H9 (cell line): ENCODE data around the gene PDS5B. TPM values are rescaled to one million over a fixed set of nuclear protein-coding genes. Genes with fewer than 3 reads are reported as not detected.
A peak's percentile ranks its signal among the peaks of the same experiment; 100 is the strongest.

Experiments
- DNase-seq: peaks from one replicate; pipeline ENCODE4 v3.0.0-alpha.2; 2017
- H2AFZ ChIP-seq: one replicate; pipeline ENCODE4 v1.6.1; 2013; ENCODE audit warnings: mild to moderate bottlenecking, low read length, control low read depth, moderate library complexity
- H2AK5ac ChIP-seq: 2 replicates; pipeline ENCODE4 v1.6.1; 2013; ENCODE audit warnings: low read length, control low read depth, mixed read lengths; ENCODE audit not compliant: insufficient read length
- H2BK120ac ChIP-seq: one replicate; pipeline ENCODE4 v1.6.1; 2013; ENCODE audit warnings: low read depth, mild to moderate bottlenecking, low read length, control low read depth, inconsistent platforms; ENCODE audit not compliant: poor library complexity, severe bottlenecking
- H2BK12ac ChIP-seq: 2 replicates; pipeline ENCODE4 v1.6.1; 2013; ENCODE audit warnings: low read length, control low read depth, mixed read lengths, low read depth; ENCODE audit not compliant: insufficient read length
- H2BK15ac ChIP-seq: 2 replicates; pipeline ENCODE4 v1.6.1; 2013; ENCODE audit warnings: low read depth, low read length, control low read depth
- H2BK20ac ChIP-seq: one replicate; pipeline ENCODE4 v1.6.1; 2013; ENCODE audit warnings: low read depth, mild to moderate bottlenecking, low read length, control low read depth, inconsistent platforms; ENCODE audit not compliant: poor library complexity, severe bottlenecking
- H2BK5ac ChIP-seq: 2 replicates; pipeline ENCODE4 v1.6.1; 2013; ENCODE audit warnings: low read length, control low read depth, mixed read lengths; ENCODE audit not compliant: insufficient read length
- H3K14ac ChIP-seq: 2 replicates; pipeline ENCODE4 v1.6.1; 2013; ENCODE audit warnings: low read length, control low read depth; ENCODE audit not compliant: insufficient read depth
- H3K18ac ChIP-seq: 2 replicates; pipeline ENCODE4 v1.6.1; 2013; ENCODE audit warnings: low read depth, mild to moderate bottlenecking, mixed read lengths, low read length, control low read depth; ENCODE audit not compliant: insufficient read length
- H3K23ac ChIP-seq: 2 replicates; pipeline ENCODE4 v1.6.1; 2013; ENCODE audit warnings: low read length, control low read depth, mixed read lengths, low read depth; ENCODE audit not compliant: insufficient read length
- H3K23me2 ChIP-seq: 2 replicates; pipeline ENCODE4 v1.6.1; 2013; ENCODE audit warnings: low read depth, mild to moderate bottlenecking, mixed read lengths, low read length, control low read depth; ENCODE audit not compliant: insufficient read length, poor library complexity, severe bottlenecking
- H3K27ac ChIP-seq: 2 replicates; pipeline ENCODE4 v1.5.1; 2013; ENCODE audit warnings: low read length, control low read depth, mixed read lengths, low read depth; ENCODE audit not compliant: insufficient read length
- H3K27me3 ChIP-seq: 2 replicates; pipeline ENCODE4 v1.6.1; 2013; ENCODE audit warnings: low read length, control low read depth, inconsistent platforms; ENCODE audit not compliant: insufficient read depth
- H3K4ac ChIP-seq: 2 replicates; pipeline ENCODE4 v1.6.1; 2013; ENCODE audit warnings: low read depth, mild to moderate bottlenecking, control low read depth, inconsistent platforms, low read length, moderate library complexity
- H3K4me1 ChIP-seq: 2 replicates; pipeline ENCODE4 v1.6.1; 2013; ENCODE audit warnings: low read length, control low read depth, inconsistent platforms; ENCODE audit not compliant: insufficient read depth
- H3K4me2 ChIP-seq: 2 replicates; pipeline ENCODE4 v1.6.1; 2013; ENCODE audit warnings: low read length, control low read depth, mixed read lengths; ENCODE audit not compliant: insufficient read length, insufficient read depth
- H3K56ac ChIP-seq: 2 replicates; pipeline ENCODE4 v1.6.1; 2013; ENCODE audit warnings: low read depth, mild to moderate bottlenecking, mixed read lengths, low read length, control low read depth; ENCODE audit not compliant: insufficient read length
- H3K79me1 ChIP-seq: 2 replicates; pipeline ENCODE4 v1.6.1; 2013; ENCODE audit warnings: low read depth, mild to moderate bottlenecking, moderate library complexity, low read length, control low read depth, inconsistent platforms; ENCODE audit not compliant: insufficient read depth, poor library complexity, severe bottlenecking
- H3K79me2 ChIP-seq: 2 replicates; pipeline ENCODE4 v1.6.1; 2013; ENCODE audit warnings: low read length, control low read depth, inconsistent platforms; ENCODE audit not compliant: insufficient read depth
- H3K9ac ChIP-seq: 2 replicates; pipeline ENCODE4 v1.6.1; 2013; ENCODE audit warnings: low read length, control low read depth, mixed read lengths; ENCODE audit not compliant: insufficient read length; ENCODE audit errors: extremely low read depth
- H3K9me3 ChIP-seq: one replicate; pipeline ENCODE4 v1.6.1; 2013; ENCODE audit warnings: low read depth, low read length, inconsistent platforms; ENCODE audit not compliant: control insufficient read depth
- H3T11ph ChIP-seq: one replicate; pipeline ENCODE4 v1.6.1; 2013; ENCODE audit warnings: mild to moderate bottlenecking, low read length, control low read depth, inconsistent platforms
- H4K20me1 ChIP-seq: one replicate; pipeline ENCODE4 v1.6.1; 2013; ENCODE audit not compliant: control insufficient read depth, insufficient read length, insufficient read depth
- H4K5ac ChIP-seq: 2 replicates; pipeline ENCODE4 v1.6.1; 2013; ENCODE audit warnings: low read depth, mild to moderate bottlenecking, mixed read lengths, low read length, control low read depth; ENCODE audit not compliant: insufficient read length
- H4K8ac ChIP-seq: replicated peaks from 2 replicates; pipeline ENCODE4 v1.6.1; 2013; ENCODE audit warnings: low read length, control low read depth, mixed read lengths, low read depth; ENCODE audit not compliant: insufficient read length
- H4K91ac ChIP-seq: 2 replicates; pipeline ENCODE4 v1.6.1; 2013; ENCODE audit warnings: low read depth, mild to moderate bottlenecking, moderate library complexity, mixed read lengths, low read length, control low read depth; ENCODE audit not compliant: insufficient read length
- H3K27ac Mint-ChIP-seq, 3 experiments: 2 replicates in 2 of 3; 3 replicates in 1 of 3; pipeline ENCODE4 v1.8.0; 2020 to 2021; ENCODE audit warnings: mixed read lengths in 3 of 3, mild to moderate bottlenecking in 1 of 3, moderate library complexity in 1 of 3
- H3K27me3 Mint-ChIP-seq: 2 replicates; pipeline ENCODE4 v1.8.0; 2021; ENCODE audit warnings: low read depth, mild to moderate bottlenecking, moderate library complexity, mixed read lengths
- H3K36me3 Mint-ChIP-seq, 3 experiments: 2 replicates in 2 of 3; 3 replicates in 1 of 3; pipeline ENCODE4 v1.8.0; 2020 to 2021; ENCODE audit warnings: low read depth in 3 of 3, mixed read lengths in 3 of 3; ENCODE audit not compliant: insufficient read depth in 1 of 3
- H3K4me1 Mint-ChIP-seq, 2 experiments: 2 replicates each; pipeline ENCODE4 v1.8.0; 2020; ENCODE audit warnings: mixed read lengths in 2 of 2
- H3K4me3 Mint-ChIP-seq, 2 experiments: 2 replicates in 1 of 2; 3 replicates in 1 of 2; pipeline ENCODE4 v1.8.0; 2020 to 2021; ENCODE audit warnings: mild to moderate bottlenecking in 2 of 2, mixed read lengths in 2 of 2, moderate library complexity in 1 of 2
- H3K9me3 Mint-ChIP-seq, 2 experiments: 2 replicates in 1 of 2; 3 replicates in 1 of 2; pipeline ENCODE4 v1.8.0; 2020; ENCODE audit warnings: mild to moderate bottlenecking in 2 of 2, mixed read lengths in 2 of 2, moderate library complexity in 1 of 2
- CTCF ChIP-seq: fragments of 200-600 bp; sonication (generic); conservative IDR thresholded peaks from 3 replicates; pipeline ENCODE4 v1.8.0; 2021; ENCODE audit warnings: antibody characterized with exemption, mild to moderate bottlenecking
- WGBS: extraction: QIAGEN DNeasy Blood & Tissue Kit; methylation state at CpG from one replicate; pipeline ENCODE4 v1.1.7; 2013; ENCODE audit warnings: missing lambda C conversion rate, low lambda C conversion rate, mixed read lengths; ENCODE audit not compliant: insufficient read length; ENCODE audit errors: extremely low coverage; 5-methylcytosine and 5-hydroxymethylcytosine counted together
- total RNA-seq: library from RNA; stranded (reverse); gene quantifications from 2 replicates; pipeline ENCODE4 v1.2.1, GENCODE V29; 2021

The PDS5B gene
- total RNA-seq, 1 experiment from 2014 or later = 50.0 TPM

DNA sequence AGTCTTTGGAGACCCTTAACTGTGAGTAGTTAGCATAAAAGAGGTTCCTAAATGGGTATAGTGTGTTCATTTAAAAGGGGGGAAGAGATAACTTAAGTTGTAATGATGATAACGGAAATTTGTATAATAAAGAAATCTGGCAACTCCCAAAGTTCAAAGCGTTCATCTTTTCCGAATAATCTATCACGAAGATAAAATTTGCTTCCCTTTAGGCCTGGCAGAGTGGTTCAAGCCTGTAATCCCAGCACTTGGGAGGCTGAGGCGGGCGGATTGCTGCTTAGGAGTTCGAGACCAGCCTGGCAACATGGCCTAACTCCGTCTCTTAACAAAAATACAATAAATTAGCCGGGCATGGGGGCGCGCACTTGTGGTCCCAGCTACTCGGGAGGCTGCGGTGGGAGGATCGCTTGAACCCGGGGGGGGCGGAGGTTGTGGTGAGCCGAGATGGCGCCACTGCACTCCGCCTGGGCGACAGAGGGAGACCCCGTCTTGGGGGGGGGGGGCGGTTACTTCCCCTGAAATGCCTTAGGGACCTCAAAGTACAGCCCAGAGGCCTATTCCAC, 48.6 kb upstream of the PDS5B start:
- Histone ChIP-seq H3K4ac (no peak overlapping the region), H3K23ac (no peak overlapping the region), H3K14ac (peak overlapping the region; percentile 42), H2BK120ac (no peak overlapping the region), H2BK20ac (no peak overlapping the region), H2AFZ (no peak overlapping the region), H3K9ac (peak overlapping the region; percentile 87), H4K91ac (no peak overlapping the region), H3K4me1 (no peaks in the 10 kb centered on the region), H3K9me3 (no peaks in the 10 kb centered on the region), H3K18ac (peak overlapping the region; percentile 64), H4K5ac (peak overlapping the region; percentile 9), H3K27me3 (no peaks in the 10 kb centered on the region), H2AK5ac (no peak overlapping the region), H3K56ac (no peak overlapping the region), H3K79me1 (no peaks in the 10 kb centered on the region), H3K79me2 (peaks cover 2% of the 10 kb centered on the region; the same call in 1 of the 2 replicates), H2BK12ac (no peak overlapping the region), H3T11ph (no peak overlapping the region), H3K23me2 (peaks cover 9% of the 10 kb centered on the region), H3K27ac (peak overlapping the region; percentile 84), H3K4me2 (peak overlapping the region; percentile 79), H4K8ac (no peak overlapping the region), H2BK5ac (no peak overlapping the region), H4K20me1 (no peaks in the 10 kb centered on the region), H2BK15ac (no peak overlapping the region)
- no peaks in the 10 kb centered on the region for H3K27me3 Mint-ChIP-seq
- TF ChIP-seq CTCF = no peak
- peak; percentile 29 for DNase-seq
- H3K36me3 Mint-ChIP-seq = peaks cover 12 to 40% (median 34%) of the 10 kb centered on the region in 3 experiments; a peak in 6 of 7 replicates
- H3K27ac Mint-ChIP-seq = peak overlapping the region; percentile 98 to 99 (median 99)
- no peaks in the 10 kb centered on the region; a peak in 3 of 5 replicates for H3K9me3 Mint-ChIP-seq
- peak overlapping the region; percentile 96 to 97 for H3K4me3 Mint-ChIP-seq
- peaks cover 22 to 23% of the 10 kb centered on the region in 2 experiments for H3K4me1 Mint-ChIP-seq
- WGBS = 100% methylated on average over 1 of the region's 22 CpGs
